Type B pancreatic cell (in vitro differentiated cells): Measurements from ENCODE around the gene GPR4. TPM values are rescaled to one million over a fixed set of nuclear protein-coding genes. Genes with fewer than 3 reads are reported as not detected.

Source experiments
- DNase-seq: peaks from one replicate; pipeline ENCODE4 v3.0.0; 2021; ENCODE audit warnings: mixed read lengths; ENCODE audit not compliant: unreplicated experiment; ENCODE audit errors: extremely low spot score
- H3K27ac Mint-ChIP-seq: 2 replicates; pipeline ENCODE4 v1.8.0; 2021; ENCODE audit warnings: mild to moderate bottlenecking, mixed read lengths
- H3K27me3 Mint-ChIP-seq: 2 replicates; pipeline ENCODE4 v1.8.0; 2021; ENCODE audit warnings: mixed read lengths
- H3K36me3 Mint-ChIP-seq: 2 replicates; pipeline ENCODE4 v1.8.0; 2021; ENCODE audit warnings: mixed read lengths
- H3K4me1 Mint-ChIP-seq: one replicate; pipeline ENCODE4 v1.8.0; 2021; ENCODE audit warnings: mixed read lengths; ENCODE audit not compliant: unreplicated experiment
- H3K4me3 Mint-ChIP-seq: 2 replicates; pipeline ENCODE4 v1.8.0; 2021; ENCODE audit warnings: mild to moderate bottlenecking, mixed read lengths
- H3K9me3 Mint-ChIP-seq: 2 replicates; pipeline ENCODE4 v1.8.0; 2021; ENCODE audit warnings: mixed read lengths
- CTCF ChIP-seq: fragments of 200-600 bp; sonication (generic); conservative IDR thresholded peaks from 2 replicates; pipeline ENCODE4 v1.5.0; 2021; ENCODE audit warnings: antibody characterized with exemption, mild to moderate bottlenecking
- total RNA-seq: library from RNA; stranded (reverse); gene quantifications from 2 replicates; pipeline ENCODE4 v1.2.1, GENCODE V29; 2021; ENCODE audit warnings: low replicate concordance

The GPR4 gene
- total RNA-seq, 1 donor from 2014 or later = not detected

DNA sequence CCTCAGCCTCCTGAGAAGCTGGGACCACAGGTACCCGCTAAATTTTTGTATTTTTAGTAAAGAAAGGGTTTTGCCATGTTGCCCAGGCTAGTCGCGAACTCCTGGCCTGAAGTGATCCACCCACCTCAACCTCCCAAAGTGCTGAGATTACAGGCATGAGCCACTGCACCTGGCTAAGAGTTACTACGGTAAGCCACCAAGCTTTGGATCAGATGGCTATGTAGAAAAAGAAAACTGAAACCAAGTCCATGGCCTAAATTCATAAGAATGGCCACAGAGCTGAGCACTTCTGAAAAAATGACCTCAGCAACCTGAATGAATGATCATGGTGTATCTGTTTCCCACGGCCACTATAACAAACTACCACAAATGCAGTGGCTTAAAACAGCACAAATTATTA, 26.8 kb downstream of the GPR4 start:
- Mint-ChIP-seq H3K27ac (no peak overlapping the region), H3K36me3 (peaks cover 6% of the 10 kb centered on the region), H3K4me3 (no peak overlapping the region), H3K27me3 (no peaks in the 10 kb centered on the region), H3K4me1 (peaks cover 23% of the 10 kb centered on the region), H3K9me3 (no peaks in the 10 kb centered on the region)
- no peak for DNase-seq
- TF ChIP-seq CTCF = no peak

DNA sequence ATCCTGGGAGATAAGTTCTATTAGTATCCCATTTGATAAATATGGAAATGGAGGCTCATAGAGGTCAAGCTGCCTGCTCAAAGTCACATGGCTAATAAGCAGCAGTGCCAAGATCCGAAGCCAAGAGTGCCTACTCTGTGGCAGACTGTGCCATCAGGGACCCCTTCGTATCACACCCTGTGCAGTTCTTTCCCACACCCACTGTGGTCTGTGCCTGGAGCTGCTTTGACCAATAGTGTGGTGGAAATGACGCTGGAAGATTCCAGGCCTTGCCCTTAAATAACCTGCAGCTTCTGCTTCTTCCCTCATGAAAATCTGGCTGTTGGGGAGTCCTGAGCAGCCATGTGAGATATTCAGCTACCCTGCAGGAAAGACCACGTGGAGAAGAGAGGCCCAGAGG, 27.5 kb downstream of the GPR4 start:
- H3K4me3 Mint-ChIP-seq = no peak overlapping the region
- DNase-seq = no peak
- no peak overlapping the region for H3K27ac Mint-ChIP-seq
- peaks cover 29% of the 10 kb centered on the region for H3K4me1 Mint-ChIP-seq
- TF ChIP-seq CTCF = no peak
- H3K9me3 Mint-ChIP-seq = no peaks in the 10 kb centered on the region
- peaks cover 10% of the 10 kb centered on the region for H3K36me3 Mint-ChIP-seq
- H3K27me3 Mint-ChIP-seq = no peaks in the 10 kb centered on the region

GRCh38 chr19:45571457-45572220, 30.4 kb downstream of the GPR4 start:
- H3K4me1 Mint-ChIP-seq = peaks cover 11% of the 10 kb centered on the region
- TF ChIP-seq CTCF = no peak
- no peaks in the 10 kb centered on the region for H3K9me3 Mint-ChIP-seq
- H3K27ac Mint-ChIP-seq = no peak overlapping the region
- DNase-seq = no peak
- no peaks in the 10 kb centered on the region for H3K27me3 Mint-ChIP-seq
- no peak overlapping the region for H3K4me3 Mint-ChIP-seq
- H3K36me3 Mint-ChIP-seq = peaks cover 10% of the 10 kb centered on the region

- Mint-ChIP-seq H3K36me3 (peaks cover 8% of the 10 kb centered on the region), H3K27ac (peak overlapping the region; percentile 40), H3K9me3 (no peaks in the 10 kb centered on the region), H3K27me3 (no peaks in the 10 kb centered on the region), H3K4me1 (peaks cover 8% of the 10 kb centered on the region), H3K4me3 (no peak overlapping the region)
- TF ChIP-seq CTCF = peak; percentile 79
- DNase-seq = no peak
These were observed 32.2 kb downstream of the GPR4 start for GRCh38 chr19:45569619-45570421.

DNA sequence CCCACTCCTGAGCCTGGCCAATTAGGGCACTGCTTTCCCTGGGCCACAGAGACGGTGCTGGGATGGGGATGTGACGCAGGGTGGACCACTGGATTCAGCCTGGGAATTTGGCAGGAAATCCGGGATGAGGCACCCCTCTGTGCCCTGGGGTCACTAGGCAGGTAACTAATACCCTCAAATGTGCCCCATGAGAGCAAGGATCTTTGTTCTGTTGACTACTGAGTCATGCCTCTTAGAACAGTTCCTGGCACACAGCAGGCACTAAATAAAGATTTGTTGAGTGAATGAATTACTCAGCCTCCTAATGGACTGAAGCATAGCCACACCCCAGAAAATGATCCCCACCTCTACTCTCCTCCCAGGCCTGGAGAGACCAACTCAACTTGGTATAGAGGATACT, 33.3 kb downstream of the GPR4 start:
- Mint-ChIP-seq H3K27me3 (no peaks in the 10 kb centered on the region), H3K9me3 (no peaks in the 10 kb centered on the region), H3K27ac (no peak overlapping the region), H3K4me3 (no peak overlapping the region), H3K36me3 (peaks cover 8% of the 10 kb centered on the region), H3K4me1 (peaks cover 8% of the 10 kb centered on the region)
- TF ChIP-seq CTCF = no peak
- DNase-seq = no peak
